Choroid plexus epithelial cell (primary cell): ENCODE results near the gene CFAP100.

Experiments
- DNase-seq: peaks from one replicate; pipeline ENCODE4 v3.0.0-alpha.2; 2010; ENCODE audit warnings: low read depth
- H3K4me3 ChIP-seq: 2 replicates; pipeline ENCODE4 v1.5.1; 2011; ENCODE audit warnings: low read depth, mild to moderate bottlenecking, control low read depth, low read length, moderate library complexity
- TF ChIP-seq, protein P1 (sequence below): conservative IDR thresholded peaks from 2 replicates; pipeline ENCODE4 v1.5.1; 2011; ENCODE audit warnings: low read depth, mild to moderate bottlenecking, control low read depth, inconsistent platforms, low read length, moderate library complexity

Gene CFAP100

DNA sequence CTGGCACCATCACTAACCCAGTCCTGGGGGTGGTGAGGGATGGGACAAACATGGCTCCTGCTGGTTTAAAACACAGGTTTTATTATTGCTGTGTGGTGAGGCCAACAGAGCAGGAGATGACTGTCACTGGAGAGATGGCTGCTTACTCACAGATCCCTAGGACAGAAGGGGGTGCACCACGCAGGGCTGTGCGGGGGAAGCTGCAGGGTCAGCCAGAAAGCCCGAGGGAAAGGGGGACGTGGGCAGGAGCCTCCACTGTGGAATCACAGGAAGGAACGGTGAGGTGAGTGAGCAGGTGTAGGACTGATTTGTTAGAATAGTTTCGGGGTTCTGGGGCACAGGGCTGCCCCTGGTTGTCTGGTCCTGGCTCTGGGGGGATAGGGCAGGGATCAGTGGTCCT, 7.5 kb downstream of the CFAP100 start:
- no peak for DNase-seq
- TF ChIP-seq, protein P1, sequence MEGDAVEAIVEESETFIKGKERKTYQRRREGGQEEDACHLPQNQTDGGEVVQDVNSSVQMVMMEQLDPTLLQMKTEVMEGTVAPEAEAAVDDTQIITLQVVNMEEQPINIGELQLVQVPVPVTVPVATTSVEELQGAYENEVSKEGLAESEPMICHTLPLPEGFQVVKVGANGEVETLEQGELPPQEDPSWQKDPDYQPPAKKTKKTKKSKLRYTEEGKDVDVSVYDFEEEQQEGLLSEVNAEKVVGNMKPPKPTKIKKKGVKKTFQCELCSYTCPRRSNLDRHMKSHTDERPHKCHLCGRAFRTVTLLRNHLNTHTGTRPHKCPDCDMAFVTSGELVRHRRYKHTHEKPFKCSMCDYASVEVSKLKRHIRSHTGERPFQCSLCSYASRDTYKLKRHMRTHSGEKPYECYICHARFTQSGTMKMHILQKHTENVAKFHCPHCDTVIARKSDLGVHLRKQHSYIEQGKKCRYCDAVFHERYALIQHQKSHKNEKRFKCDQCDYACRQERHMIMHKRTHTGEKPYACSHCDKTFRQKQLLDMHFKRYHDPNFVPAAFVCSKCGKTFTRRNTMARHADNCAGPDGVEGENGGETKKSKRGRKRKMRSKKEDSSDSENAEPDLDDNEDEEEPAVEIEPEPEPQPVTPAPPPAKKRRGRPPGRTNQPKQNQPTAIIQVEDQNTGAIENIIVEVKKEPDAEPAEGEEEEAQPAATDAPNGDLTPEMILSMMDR = no peak
- H3K4me3 ChIP-seq = no peak overlapping the region

DNA sequence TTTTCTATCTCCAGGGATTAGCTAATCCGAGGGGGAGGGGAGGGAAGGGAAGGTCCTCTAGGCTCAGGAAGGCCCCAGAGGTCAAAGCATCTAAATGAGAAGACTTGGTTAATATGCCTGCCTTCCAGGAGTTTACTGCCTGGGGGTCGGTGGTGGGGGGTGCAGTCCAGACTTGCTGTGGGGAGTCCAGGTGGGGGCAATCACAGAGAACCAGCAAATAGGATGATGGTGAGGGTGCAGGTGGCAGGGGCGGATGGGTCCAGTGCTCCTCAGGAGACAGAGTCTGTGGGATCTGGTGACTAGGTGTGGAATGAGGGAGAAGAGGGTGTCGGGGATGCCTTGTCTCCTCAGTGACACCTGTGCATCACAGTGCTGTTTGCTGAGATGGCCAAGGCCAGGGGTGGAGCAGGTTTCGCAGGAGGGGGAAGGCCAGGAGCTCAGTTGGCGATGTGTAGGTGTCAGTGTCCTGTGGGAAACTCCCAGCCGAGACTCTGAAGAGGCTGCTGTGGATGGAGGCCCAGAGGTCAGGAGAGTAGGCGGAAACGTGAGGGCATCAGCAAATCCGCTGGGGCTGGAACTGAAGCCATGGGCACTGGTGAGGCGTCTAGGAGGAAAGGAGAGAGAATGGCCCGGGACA, 8.1 kb downstream of the CFAP100 start:
- H3K4me3 ChIP-seq = no peak overlapping the region
- DNase-seq = no peak
- TF ChIP-seq, protein P1 = no peak

DNA sequence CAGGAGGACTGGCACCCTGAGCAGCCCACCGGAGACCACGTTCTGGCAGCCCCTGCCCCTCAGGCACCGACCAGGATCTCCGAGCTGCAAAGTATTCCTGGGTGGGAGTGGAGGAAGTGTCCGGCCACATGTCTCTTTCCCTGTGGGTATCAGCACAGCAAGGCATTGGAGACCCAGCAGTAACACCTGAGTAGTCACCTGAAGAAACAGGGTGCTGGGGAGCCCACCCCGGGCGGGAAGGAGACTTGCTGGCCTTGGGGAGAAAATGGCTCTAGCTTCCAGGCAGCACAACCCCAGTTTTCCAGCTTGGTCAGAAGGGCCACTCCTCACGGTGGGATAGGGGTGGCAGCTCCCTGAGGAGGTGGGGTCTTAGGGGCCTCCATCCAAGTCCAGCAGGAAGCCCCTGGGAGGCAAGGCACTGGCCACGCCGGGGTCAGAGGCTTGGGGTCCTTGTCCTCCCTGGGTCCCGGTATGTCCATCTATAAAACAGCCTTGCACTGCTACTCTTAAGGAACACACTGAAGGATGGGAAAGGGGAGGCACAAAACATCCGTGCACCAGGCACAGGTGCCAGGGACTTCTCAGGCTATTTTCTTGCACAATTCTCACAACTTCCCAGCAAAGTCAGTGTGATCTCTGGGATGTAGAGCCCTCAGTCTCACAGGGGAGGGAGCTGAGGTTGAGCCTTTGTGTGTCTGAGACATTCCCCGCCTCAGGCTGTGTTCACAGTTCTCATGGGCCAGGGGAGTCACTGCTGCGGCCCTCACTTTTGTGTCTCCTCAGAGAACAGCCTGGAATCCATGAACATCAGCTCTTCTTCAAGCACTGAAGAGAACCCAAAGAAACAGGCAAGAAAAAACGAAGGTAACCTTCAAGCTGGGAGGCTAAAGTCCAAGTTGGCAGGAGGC, 11.9 kb downstream of the CFAP100 start:
- no peak for DNase-seq
- H3K4me3 ChIP-seq = no peak overlapping the region
- TF ChIP-seq, protein P1 = no peak

DNA sequence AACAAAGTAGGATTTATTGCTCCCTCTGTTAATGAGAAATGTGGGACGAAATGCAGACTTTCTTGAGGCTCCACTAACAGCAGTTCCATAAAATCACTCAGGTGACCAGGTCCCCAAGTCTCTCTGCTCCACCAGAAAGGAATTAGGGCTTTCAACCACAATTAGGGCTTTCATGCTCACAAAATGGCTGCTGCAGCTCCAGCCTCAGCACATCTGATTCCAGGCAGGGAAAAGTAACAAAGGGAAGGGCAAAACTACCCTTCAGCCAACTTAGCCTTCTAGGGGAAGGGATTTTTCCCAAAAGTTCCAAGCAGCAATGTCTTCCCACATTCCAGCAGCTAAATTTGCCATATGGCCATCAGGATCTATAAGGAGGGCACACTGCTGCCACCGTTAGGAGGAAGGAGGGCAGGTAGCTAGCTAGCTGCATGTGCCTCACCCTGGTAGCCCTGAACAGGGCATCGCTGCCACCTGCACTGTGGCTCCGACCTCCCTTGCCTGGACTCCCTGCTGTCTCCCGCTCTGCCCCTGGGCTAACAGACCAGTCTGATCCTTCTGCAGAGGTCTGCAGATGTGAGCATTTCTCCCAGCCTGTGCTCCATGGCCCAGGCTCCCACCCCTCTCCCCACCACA, 12.8 kb downstream of the CFAP100 start:
- no peak overlapping the region for H3K4me3 ChIP-seq
- no peak for DNase-seq
- TF ChIP-seq, protein P1 = no peak

DNA sequence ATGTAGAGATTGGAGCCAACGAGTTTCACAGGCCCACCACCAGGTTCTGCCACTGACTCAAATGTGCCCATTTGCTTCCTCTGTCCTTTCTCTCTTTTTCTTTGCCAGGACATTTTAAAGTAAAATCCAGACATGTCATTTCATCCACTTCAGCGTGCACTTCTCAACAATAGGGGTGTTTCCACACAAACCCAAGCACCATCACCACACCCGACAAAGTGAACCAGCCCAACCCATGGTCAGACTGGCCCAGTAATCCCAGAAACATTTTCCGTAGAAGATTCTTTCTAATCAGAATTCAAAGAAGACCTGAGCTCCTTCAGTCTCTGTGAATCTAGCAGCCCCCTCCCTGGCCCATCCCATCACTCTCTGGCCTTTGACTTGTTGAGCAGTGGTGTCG, 13.4 kb downstream of the CFAP100 start:
- no peak for DNase-seq
- H3K4me3 ChIP-seq = no peak overlapping the region
- TF ChIP-seq, protein P1 = no peak

DNA sequence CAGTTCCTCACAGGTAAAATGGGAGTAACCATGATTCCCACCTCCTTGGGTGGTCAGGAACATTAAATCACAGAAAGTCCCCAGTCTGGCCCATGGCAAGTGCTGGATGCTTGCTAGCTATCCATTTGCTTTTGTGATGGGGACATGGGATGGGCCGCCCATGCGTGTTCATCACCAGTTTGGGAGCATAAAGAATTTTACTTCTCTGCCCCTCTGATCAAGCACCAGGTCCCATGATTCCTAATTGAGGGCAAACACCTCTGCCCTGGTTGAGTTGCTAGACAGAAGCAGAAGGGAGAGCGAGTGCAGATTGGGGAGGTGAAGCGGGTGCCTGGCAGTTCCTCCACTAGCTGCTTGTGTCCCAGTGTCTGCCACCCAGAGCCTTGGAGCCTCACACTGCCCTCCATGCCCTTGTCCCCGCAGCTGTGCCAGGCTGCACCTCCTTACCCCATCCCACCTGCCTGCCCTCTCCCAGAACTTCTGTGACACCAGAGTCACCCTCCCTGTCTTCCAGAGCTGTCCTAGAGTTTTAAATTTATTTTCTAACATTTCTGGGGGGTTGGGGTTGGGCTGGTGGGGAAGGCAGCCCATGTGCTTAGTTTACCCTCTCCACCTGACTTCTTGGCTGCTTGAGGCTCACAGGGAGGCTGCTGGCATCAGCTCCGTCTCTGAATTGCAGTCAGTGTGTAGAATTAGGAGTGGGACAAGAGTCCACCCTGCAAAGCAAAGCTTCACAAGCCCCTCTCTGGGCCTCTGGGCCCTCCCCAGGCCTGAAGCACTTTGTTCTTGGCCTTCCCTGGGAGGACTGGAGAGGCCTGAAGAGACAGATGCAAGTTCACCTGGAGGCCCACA, 18.4 kb downstream of the CFAP100 start:
- no peak for DNase-seq
- H3K4me3 ChIP-seq = no peak overlapping the region
- TF ChIP-seq, protein P1 = no peak
